HG03521 (cell line): Measurements from ENCODE around the gene SMARCA1.
A peak's percentile ranks its signal among the peaks of the same experiment; 100 is the strongest.
"Not testable (repeated sequence)": the region's sequence is repeated elsewhere in the genome, so short reads cannot be mapped to it uniquely, and the experiment has no call there.

Experiments
- ATAC-seq: cut with Tn5 transposase; IDR thresholded peaks from one replicate; pipeline ENCODE4 v1.9.1; 2021; ENCODE audit warnings: mild to moderate bottlenecking, moderate library complexity; ENCODE audit not compliant: unreplicated experiment

SMARCA1 gene, protein sequence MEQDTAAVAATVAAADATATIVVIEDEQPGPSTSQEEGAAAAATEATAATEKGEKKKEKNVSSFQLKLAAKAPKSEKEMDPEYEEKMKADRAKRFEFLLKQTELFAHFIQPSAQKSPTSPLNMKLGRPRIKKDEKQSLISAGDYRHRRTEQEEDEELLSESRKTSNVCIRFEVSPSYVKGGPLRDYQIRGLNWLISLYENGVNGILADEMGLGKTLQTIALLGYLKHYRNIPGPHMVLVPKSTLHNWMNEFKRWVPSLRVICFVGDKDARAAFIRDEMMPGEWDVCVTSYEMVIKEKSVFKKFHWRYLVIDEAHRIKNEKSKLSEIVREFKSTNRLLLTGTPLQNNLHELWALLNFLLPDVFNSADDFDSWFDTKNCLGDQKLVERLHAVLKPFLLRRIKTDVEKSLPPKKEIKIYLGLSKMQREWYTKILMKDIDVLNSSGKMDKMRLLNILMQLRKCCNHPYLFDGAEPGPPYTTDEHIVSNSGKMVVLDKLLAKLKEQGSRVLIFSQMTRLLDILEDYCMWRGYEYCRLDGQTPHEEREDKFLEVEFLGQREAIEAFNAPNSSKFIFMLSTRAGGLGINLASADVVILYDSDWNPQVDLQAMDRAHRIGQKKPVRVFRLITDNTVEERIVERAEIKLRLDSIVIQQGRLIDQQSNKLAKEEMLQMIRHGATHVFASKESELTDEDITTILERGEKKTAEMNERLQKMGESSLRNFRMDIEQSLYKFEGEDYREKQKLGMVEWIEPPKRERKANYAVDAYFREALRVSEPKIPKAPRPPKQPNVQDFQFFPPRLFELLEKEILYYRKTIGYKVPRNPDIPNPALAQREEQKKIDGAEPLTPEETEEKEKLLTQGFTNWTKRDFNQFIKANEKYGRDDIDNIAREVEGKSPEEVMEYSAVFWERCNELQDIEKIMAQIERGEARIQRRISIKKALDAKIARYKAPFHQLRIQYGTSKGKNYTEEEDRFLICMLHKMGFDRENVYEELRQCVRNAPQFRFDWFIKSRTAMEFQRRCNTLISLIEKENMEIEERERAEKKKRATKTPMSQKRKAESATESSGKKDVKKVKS

DNA sequence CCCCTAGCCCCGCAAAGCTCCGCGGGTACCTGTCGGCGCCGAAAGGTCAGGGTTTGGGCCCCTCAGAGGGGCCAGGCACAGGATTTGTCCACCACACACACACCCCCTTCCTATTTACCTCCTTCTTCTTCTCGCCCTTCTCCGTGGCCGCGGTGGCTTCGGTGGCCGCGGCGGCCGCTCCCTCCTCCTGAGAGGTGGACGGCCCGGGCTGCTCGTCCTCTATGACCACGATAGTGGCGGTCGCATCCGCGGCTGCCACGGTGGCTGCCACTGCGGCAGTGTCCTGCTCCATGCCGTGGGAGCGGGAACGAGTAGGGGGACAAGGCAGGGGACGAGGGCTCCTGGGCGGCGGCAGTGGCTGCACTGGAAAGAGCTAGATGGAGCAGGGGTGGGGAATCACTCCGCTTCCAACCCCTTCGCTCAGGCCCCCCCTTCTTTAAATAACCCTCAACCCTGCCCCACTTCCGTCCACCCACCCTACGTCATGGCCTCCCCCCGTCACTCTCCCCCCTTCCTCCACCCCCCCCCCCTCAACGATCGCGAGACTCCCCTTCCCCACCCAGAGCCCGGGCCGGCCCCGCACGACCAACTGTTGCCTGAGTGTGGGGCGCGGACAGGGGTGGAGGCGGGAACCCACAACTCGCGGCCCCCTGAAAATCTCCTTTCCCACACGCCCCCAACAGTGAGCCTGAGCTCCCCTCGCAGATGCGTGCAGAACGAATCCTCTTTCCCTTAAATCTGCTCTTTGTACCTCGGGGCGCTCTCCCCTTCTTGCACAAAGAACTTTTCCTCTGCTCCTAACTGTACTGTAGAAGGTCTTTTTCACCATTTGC, at the start of gene SMARCA1:
Gene SMARCA1 (minus strand): TSS at position 412 of the 833 bp plus-strand sequence. CDS start 120 bp downstream, at position 292.
- ATAC-seq, result no peak

DNA sequence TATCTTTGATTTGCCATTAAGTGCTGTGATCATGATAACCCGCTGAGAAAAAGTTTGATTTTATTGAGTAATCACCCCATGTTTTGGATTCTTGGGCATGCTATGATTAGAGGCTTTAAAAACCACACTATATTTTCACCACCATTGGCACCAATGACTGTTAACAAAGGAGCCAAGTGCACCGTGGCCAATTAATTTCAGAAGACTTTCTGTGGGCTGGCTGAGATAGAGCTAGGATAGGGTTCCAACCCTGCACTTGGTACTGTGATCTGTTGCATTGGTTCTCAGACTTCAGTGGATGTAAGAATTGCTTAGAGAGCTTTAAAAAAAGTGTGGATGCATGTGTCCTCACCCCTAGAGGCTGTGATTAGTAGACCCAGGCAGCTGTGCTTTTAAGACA, 49.1 kb upstream of the SMARCA1 start:
- ATAC-seq, result no peak

DNA sequence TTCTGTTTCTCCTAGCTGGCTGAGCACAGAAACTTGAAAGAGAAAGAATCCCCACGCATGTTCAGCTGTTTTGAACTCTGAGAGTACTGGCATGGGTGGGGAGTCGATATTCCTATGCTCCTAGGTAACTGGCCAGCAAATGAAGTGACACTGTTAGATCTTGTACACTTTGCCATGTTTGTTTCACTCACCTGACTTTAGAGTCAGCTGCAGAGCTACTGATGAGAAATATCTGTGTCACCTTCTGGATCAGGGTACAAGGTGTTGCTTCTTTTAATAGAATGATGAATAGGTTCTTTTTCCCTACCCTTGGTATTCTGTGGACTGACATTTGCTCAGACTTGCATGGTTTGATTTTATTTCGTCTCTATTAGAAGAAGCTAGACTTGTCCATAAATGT, 45.1 kb upstream of the SMARCA1 start:
- no peak for ATAC-seq

DNA sequence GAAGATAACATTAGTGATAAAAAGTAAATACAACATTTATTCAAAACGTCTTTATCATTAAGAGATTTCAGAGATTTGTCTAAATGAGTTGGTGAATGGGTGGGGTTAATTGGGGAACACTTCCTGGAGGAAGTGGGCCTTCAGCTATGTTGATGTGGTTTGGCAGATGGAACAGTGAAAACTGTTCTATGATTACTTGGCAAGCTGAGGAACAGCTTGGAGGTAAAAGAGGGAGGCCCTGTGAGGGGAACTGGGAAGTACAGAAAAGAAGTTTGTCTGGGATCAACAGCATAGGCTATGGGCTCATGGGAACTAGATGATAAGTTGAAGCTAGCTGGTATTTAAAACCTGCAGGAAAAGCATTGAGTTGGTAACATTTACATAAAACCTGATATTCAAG, 42.8 kb upstream of the SMARCA1 start:
- ATAC-seq, result no peak

DNA sequence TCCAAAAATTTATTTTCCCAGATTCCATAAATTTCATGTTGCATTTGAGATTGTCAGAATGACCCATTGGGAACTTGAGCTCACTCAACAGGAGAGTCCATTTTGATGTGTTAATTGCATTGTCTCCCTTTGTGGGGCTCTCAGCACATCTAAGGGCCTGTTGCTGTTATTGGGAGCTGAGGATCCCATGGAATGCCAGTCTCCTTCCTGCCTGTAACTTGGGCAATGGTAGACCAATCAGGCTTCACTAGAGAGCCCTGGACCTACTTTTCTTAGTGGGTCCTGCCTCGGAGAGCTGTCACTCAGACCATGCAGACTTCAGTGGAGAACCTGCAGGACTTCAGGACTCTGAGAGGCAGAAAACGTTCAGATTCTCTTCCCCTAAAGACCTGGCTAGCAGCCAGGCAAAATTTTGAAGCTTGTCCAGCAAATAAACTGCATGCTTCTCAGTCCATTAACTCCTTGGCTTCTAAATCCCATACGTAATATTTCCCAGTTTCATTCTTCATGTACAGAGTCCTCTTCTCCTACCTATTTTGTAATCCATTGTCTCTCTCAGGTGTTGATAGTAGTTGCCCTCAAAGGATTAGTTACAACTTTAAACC, 41.9 kb upstream of the SMARCA1 start:
- ATAC-seq, result no peak

DNA sequence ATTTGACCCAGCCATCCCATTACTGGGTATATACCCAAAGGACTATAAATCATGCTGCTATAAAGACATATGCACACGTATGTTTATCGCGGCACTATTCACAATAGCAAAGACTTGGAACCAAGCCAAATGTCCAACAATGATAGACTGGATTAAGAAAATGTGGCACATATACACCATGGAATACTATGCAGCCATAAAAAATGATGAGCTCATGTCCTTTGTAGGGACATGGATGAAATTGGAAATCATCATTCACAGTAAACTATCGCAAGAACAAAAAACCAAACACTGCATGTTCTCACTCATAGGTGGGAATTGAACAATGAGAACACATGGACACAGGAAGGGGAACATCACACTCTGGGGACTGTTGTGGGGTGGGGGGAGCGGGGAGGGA, 41.1 kb upstream of the SMARCA1 start:
- not testable (repeated sequence) for ATAC-seq

DNA sequence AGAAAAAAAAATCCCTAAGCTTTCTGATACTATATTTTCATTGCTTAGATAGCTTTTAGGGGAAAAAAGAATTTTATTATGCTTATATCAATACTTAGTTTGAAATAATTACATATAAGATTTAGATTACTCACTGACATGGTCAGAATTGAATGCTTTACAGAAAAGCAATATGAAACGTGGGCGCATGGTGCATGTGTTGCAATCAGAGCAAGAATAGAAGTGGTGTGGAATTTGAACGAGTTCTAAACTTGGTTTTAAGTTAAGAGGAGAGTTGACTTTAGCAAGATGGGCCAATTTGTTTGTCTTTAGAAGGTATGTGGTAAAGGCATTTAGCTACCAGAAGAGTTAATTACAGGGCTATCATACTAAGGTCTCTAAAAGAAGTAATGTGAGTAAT, 38.2 kb upstream of the SMARCA1 start:
- ATAC-seq, result no peak

DNA sequence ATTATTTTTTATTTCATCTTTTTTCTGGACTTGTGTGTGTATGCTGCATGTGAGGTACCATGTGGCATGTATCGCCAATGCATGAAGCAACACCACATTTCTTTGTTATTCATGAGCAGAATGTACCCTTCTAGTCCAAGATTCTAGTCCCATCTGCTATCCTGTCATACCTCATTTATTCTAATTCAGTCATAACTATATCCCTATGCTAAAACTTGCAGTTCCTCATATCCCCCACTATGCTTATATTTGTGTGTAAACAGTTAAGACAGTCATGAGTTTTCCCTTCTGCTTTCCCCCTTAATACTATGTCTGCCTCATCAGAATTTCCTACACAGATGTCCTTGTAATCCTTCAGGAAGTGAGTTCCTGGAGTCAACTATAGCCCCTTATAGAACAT, 36.5 kb upstream of the SMARCA1 start:
- no peak for ATAC-seq

DNA sequence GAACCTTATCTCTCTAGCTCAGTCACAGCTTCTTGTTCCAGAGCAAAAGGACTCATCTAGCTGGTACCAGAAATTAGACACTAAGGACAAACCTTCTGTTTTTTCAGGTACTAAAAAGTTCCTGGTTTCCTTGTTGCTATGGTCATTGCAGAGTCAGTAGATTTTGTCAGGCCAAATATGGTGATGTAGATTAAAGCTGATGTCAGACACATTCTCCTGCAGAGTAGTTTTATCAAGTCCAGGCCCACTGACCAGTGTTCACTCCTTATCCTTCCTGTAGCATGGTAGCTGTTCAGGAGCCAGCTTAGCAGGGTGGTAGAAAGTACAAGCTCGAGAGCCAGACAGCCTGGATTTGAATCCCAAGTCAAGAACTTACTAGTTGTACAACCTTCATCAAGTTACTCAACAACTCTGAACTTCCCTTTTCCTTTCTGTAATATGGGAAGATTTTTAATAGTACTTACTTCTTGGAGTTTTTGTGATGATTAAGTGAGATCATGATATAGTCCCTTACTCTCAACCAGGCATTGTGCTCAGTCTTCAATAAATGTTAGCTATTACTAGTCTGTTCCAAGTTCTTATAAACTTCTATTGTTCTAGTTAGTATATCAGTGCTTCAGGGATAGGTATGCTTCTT, 34.7 kb upstream of the SMARCA1 start:
- ATAC-seq, result no peak

DNA sequence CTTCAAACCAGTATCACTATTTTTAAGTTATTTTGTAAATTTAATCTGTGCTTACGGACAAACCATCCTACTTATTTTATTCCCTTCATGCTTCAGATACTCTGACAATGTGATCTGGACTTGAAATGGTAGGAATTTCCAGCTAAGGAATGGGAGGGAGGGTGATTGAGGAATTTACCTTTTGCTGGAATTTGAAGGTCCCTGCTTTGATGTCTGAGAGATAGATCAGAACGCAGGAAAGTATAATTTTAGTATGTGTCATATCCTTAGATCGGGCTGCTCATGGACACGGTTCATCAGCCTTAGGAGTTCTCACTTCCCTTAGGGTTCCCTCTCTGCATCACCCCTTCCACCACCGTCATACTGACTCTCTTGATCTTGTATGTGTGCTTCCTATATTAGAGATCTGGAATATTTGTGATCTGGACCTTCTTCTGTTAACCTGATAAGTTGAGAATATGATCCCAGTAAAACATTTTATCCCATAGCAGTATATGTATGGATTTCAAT, 33.6 kb upstream of the SMARCA1 start:
- ATAC-seq, result no peak

DNA sequence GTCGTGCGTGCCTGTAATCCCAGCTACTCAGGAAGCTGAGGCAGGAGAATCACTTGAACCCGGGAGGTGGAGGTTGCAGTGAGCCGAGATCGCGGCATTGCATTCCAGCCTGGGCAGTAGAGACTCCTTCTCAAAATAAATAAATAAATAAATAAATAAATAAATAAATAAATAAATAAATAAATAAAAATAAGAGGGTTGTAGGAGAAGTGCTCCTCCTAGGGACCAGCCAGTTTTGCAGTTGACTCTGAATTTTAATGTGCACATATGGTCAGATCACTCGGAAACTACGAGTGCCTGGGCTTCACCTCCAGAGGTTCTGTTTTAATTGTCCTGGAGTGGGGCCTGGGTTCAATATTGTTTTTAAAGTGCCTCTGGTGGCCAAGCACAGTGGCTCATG, 31.5 kb upstream of the SMARCA1 start:
- not testable (repeated sequence) for ATAC-seq

DNA sequence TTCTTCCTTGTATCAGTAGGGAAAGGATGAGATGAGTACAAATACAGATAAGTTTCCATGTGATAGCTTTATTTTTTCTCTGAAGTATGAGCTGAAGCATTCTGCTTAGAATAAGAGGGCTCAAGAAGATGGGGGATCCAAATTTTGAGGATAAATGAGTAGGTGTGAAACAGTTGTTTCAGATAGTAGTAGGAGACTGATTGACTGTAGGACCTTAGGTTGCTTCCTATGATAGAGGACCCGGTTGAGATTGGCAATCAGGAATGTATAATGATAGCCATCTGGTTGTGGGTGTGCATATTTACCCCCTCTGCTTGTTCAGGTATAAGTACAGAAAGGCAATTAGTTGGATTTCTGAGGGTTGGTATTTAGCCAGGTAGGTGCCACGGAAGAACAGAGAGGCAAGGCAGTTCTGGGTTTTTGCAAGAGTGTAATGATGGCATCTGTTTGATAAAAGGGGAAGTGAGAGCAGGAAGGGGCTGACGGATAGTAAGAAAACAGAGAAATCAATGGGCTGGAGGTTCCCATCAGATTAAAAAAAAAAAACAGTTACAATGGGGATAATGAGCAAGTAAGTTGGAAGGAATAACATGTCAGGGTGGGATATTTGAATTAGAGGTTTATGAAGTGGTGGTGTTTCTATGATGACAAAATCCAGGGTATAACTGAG, 30.5 kb upstream of the SMARCA1 start:
- ATAC-seq, result peak; percentile 93

DNA sequence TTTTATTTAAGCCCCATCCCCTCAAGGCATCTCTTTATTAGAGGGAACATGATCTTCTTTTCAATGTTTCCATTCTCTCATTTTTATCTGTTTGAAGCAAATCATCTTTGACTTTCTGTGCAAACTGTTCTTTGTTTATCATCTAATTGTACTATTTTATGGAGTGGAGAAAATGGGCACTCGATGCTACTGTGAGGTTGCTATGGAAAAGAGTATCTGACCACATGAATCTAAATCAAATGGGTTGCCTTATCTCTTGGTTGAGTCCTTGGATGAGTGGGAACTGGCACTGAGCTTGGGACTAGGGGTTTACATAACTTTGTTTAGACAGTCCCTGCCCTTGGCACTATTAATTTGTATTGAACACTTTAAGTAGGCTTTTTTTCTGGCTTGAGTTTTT, 25.8 kb upstream of the SMARCA1 start:
- no peak for ATAC-seq

DNA sequence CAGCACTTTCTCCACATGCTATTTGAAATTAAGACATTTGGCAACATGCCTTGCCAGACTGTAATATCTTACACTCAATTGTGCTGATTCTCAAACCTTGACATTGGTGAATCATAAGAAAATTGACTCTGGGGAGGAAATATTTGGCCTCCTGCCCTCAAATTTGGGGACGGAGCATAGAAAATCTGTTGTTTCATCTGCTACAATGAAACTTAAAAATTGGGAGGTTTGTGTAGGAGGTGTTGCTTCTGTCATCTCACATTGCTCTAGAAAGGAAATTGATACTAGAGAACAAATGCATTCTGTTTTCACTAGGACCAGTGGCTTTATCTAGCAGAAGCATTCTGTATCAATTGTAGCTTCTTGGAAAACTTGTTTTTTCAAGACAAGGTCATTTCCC, 22.1 kb upstream of the SMARCA1 start:
- no peak for ATAC-seq

DNA sequence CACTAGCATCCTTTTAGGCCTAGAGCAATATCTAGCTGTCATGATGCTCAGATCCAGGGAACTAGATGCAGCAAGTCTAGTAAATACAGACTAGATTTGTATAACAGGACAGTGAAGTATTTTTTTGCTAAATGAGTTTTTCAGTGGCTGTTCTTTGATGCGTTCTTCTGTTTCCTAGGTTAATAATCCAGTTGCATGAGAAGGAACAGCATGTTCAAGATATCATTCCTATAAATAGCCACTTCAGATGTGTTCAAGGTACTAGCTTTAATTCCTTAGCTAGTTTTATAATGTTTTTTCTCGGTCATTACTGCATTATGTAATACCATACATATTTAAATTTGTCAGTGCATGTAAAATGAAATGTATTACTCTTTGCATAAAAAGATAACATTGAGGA, 21.5 kb upstream of the SMARCA1 start:
- ATAC-seq, result no peak

DNA sequence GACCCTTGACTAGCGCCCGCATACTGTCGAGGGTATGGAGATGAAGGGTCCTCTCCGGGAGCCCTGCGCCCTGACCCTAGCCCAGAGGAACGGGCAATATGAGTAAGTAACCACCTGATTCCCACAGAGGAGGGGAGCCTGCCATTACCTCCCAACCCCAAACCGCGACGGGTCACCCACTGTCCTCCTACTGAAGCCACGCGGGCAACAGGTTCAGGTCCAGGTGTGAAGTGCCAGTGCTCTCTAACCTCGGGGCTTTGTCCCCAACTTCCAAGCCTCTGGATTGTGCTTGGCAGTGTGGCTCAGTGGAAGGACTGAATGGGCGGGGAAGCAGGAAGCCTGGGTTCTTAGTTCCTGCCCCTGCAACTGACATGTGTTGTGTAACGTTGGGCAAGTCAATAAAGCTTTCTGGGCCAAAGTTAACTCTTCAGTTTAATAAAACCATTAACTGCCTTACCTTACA, 17.5 kb upstream of the SMARCA1 start:
- peak; percentile 11 for ATAC-seq

DNA sequence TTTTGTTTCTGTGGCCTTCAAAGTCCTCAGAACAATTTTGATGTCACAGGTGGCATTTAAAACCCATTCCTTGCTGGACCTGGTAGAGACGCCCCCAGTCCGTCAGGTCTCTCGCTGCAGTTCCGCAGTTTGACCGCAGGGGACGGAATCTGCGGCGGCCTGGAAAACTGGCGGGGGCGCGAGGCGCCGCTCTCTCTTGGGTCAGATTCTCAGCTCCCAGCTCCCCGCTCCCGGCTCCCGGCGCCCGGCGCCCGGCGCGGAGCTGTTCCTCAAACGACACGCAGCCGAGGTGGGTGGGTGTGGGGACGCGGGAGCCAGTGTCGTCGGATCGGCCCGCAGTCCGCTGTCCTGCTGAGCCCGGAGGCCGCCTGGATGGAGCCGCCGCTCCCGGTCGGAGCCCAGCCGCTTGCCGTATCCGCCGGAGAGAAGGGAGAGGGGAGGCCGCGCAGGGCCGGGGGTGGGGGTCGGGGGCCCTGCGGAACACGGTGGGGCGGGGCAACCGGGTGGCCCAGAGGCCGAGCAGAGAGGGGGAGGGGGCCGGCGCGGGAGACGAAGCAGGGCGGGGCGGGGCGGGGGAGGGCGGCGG, 16.9 kb upstream of the SMARCA1 start, which contains the start of gene OCRL:
Gene OCRL (plus strand): TSS at position 192 of the 586 bp plus-strand sequence. CDS start 181 bp downstream, at position 373.
- ATAC-seq, result peak; percentile 97

DNA sequence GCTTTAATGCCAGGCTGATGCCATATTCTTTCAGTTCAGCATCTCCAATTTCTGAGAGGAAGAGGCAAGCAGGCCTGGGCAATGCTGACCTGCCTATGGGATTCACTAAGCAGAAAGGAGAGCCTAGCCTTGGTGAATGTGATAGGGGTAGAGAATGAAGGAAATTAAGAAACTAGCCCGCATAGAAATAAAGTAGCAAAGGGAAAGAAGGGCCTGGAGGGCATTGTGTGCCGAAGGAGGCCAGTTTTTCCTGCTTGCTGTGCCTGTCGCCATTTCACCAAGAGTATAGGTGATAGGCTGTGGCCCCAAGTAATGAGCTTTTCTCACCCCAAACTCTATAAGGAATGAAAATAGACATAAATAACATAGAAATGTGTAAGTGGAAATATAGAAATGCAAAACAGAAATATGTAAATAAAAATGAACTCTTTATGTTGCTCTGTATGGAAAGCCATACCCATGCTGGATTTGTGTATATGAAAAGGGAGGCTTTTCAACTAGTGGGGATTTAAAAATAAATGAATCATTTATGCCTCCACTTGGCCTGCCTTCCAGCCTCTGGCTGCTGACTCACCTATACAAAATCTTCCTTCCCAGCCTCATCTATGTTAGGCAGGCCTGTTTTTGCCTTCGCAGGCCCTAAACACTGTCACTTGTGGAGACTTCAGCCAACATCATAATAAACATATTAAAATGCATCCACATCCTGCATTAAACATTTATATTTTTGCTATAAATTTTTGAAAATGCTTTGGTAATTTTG, 11.7 kb upstream of the SMARCA1 start:
- no peak for ATAC-seq
